Ishikawa (cell line): ENCODE data around the gene TRANK1.

Experiments
- CEBPB ChIP-seq: IDR thresholded peaks from 2 replicates; pipeline ENCODE4 v1.6.1; 2012
- EP300 ChIP-seq: IDR thresholded peaks from 2 replicates; pipeline ENCODE4 v1.6.1; 2012; ENCODE audit warnings: borderline replicate concordance
- NFIC ChIP-seq: IDR thresholded peaks from 2 replicates; pipeline ENCODE4 v1.6.1; 2012
- RAD21 ChIP-seq: IDR thresholded peaks from 2 replicates; pipeline ENCODE4 v1.6.1; 2012; ENCODE audit warnings: low read depth
- REST ChIP-seq: IDR thresholded peaks from 2 replicates; pipeline ENCODE4 v1.6.1; 2012; ENCODE audit warnings: low read depth, mild to moderate bottlenecking
- TAF1 ChIP-seq: IDR thresholded peaks from 2 replicates; pipeline ENCODE4 v1.6.1; 2012; ENCODE audit warnings: low read depth, mild to moderate bottlenecking
- TEAD4 ChIP-seq: IDR thresholded peaks from 2 replicates; pipeline ENCODE4 v1.6.1; 2012
- USF1 ChIP-seq: IDR thresholded peaks from 2 replicates; pipeline ENCODE4 v1.6.1; 2012
- YY1 ChIP-seq: IDR thresholded peaks from 2 replicates; pipeline ENCODE4 v1.6.1; 2012; ENCODE audit warnings: low read depth
- TF ChIP-seq, protein P1 (sequence below): IDR thresholded peaks from 2 replicates; pipeline ENCODE4 v1.6.1; 2012

DNA sequence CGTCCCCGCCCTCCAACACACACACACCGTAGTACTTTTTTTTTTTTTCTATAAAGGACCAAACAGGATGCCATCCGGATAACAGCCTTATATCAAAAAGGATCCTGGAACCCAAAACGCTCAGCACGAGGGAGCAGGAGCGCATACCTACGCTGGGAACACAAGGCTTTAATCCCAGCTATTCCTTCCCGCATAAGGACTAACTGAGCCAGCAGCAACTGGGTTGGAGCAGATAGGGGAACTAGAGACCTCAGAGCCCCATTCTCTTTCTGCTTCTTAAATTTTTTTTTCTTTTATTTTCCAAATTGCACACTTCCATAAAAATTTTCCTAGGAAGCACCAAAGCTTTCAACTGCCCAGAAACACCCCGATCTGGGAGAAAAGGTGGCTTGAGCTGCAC, 1.3 kb downstream of the TRANK1 start:
- TF ChIP-seq CEBPB (no peak), NFIC (no peak), YY1 (no peak), TAF1 (no peak), EP300 (no peak), REST (no peak), TEAD4 (no peak), USF1 (no peak), RAD21 (no peak)
- TF ChIP-seq, protein P1, sequence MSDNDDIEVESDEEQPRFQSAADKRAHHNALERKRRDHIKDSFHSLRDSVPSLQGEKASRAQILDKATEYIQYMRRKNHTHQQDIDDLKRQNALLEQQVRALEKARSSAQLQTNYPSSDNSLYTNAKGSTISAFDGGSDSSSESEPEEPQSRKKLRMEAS = no peak
